Measurements from ENCODE around the gene AFF3. TPM values are rescaled to one million over a fixed set of nuclear protein-coding genes. Genes with fewer than 3 reads are reported as not detected.

The AFF3 gene
- total RNA-seq, 4 donors from 2014 or later, result 9.0 to 20.2 (median 14.5) TPM

DNA sequence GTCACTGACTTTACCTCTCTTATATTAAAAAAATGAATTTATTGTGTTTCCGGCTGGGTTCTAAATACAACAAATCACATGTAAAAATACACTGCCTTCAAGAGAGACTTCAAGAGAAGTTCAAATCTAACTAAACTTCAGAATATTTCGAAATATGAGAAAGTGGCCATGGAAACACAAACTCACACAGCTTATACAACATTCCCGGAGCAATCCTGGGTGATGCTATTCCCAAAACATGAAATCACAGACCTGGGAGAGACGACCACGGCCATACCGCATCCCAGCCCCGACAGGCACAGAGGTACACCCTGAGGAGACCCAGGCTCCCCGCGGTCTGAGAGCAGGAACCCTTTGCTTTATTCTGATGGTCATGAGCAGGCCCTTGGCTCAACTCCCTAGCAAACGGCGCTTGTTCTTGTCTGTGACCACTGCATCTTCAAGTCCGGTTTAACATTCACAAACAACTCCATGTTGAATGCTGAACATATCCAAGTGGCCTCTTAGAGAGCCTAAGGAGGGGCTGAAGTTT, 467.2 kb downstream of the AFF3 start:
- Histone ChIP-seq H3K9me3 (no peaks in the 10 kb centered on the region), H3K36me3 (no peaks in the 10 kb centered on the region), H3K27me3 (no peaks in the 10 kb centered on the region), H3K4me3 (no peak overlapping the region), H3K27ac (no peak overlapping the region), H3K4me1 (no peaks in the 10 kb centered on the region)
- in situ Hi-C loops (cut with MboI; ENCODE audit: low pct_ligation_motif_present in 1 of 4, low pct_unique_long_range_greater_than_20kb in 1 of 4, low sequenced_read_pairs in 3 of 4), result no loop called here
- DNase-seq, result no peak
- 84 to 85% methylated on average over 4 to 12 of the region's 12 CpGs for WGBS, 2 donors (ENCODE audit: low coverage in 1 of 2)
- TF ChIP-seq CTCF (IDR thresholded peaks at IDR 0.05) (no peak), POLR2A (IDR thresholded peaks at IDR 0.05) (no peak), POLR2AphosphoS5 (IDR thresholded peaks at IDR 0.05) (no peak)
- intact Hi-C loops (cut with DNase I; ENCODE audit: low total_unique reads), result no loop called here

DNA sequence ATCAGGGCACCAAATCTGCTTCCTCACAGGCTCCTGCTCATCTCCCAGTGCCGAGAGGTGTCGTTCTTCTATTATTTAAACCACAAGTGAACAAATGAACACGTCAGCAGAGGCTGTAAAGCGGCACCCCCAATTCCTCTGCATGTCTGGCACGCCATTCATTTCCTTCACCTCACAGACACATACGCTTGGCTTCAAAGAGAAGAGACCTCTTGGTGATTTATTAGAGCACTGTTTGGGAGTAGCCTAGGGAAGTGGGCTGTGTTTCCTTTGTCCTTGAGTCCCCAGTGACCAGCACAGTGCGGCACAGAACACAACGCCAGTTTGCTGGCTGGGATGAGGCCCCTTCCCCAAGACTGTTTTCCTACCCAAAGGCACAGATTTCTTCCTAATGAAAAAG, 468.3 kb downstream of the AFF3 start:
- Histone ChIP-seq H3K27ac (no peak overlapping the region), H3K9me3 (no peaks in the 10 kb centered on the region), H3K27me3 (no peaks in the 10 kb centered on the region), H3K4me1 (no peaks in the 10 kb centered on the region), H3K36me3 (no peaks in the 10 kb centered on the region), H3K4me3 (no peak overlapping the region)
- intact Hi-C loops (cut with DNase I; ENCODE audit: low total_unique reads) (no loop called here), in situ Hi-C loops (cut with MboI; ENCODE audit: low pct_ligation_motif_present in 1 of 4, low pct_unique_long_range_greater_than_20kb in 1 of 4, low sequenced_read_pairs in 3 of 4) (no loop called here)
- 92% methylated on average over 6 to 8 of the region's 8 CpGs for WGBS, 2 donors (ENCODE audit: low coverage in 1 of 2)
- no peak for TF ChIP-seq EP300 (IDR thresholded peaks at IDR 0.05; ENCODE audit: low read depth)
- TF ChIP-seq POLR2AphosphoS5 (IDR thresholded peaks at IDR 0.05), result no peak
- DNase-seq, result no peak

- H3K4me3 ChIP-seq, result no peak overlapping the region
- WGBS, 2 donors (ENCODE audit: low coverage in 1 of 2), result 44 to 56% methylated on average over 6 to 8 of the region's 8 CpGs
- H3K27me3 ChIP-seq, result no peaks in the 10 kb centered on the region
- TF ChIP-seq POLR2A (IDR thresholded peaks at IDR 0.05) (no peak), CTCF (IDR thresholded peaks at IDR 0.05) (no peak), POLR2AphosphoS5 (IDR thresholded peaks at IDR 0.05) (no peak), EP300 (IDR thresholded peaks at IDR 0.05; ENCODE audit: low read depth) (no peak)
- no peaks in the 10 kb centered on the region for H3K9me3 ChIP-seq
- in situ Hi-C loops (cut with MboI; ENCODE audit: low pct_ligation_motif_present in 1 of 4, low pct_unique_long_range_greater_than_20kb in 1 of 4, low sequenced_read_pairs in 3 of 4), result no loop called here
- H3K27ac ChIP-seq, result no peak overlapping the region
- no peak for DNase-seq
- no peaks in the 10 kb centered on the region for H3K36me3 ChIP-seq
- intact Hi-C loops (cut with DNase I; ENCODE audit: low total_unique reads), result no loop called here
- no peaks in the 10 kb centered on the region for H3K4me1 ChIP-seq
Measured at GRCh38 chr2:99672766-99673350, 469.5 kb downstream of the AFF3 start.

- no peak for DNase-seq
- no peak overlapping the region for H3K4me3 ChIP-seq
- H3K27me3 ChIP-seq, result no peaks in the 10 kb centered on the region
- H3K27ac ChIP-seq, result no peak overlapping the region
- intact Hi-C loops (cut with DNase I; ENCODE audit: low total_unique reads) (no loop called here), in situ Hi-C loops (cut with MboI; ENCODE audit: low pct_ligation_motif_present in 1 of 4, low pct_unique_long_range_greater_than_20kb in 1 of 4, low sequenced_read_pairs in 3 of 4) (no loop called here)
- no peaks in the 10 kb centered on the region for H3K4me1 ChIP-seq
- TF ChIP-seq POLR2AphosphoS5 (IDR thresholded peaks at IDR 0.05), result no peak
- TF ChIP-seq POLR2A (IDR thresholded peaks at IDR 0.05), result no peak
- TF ChIP-seq EP300 (IDR thresholded peaks at IDR 0.05; ENCODE audit: low read depth), result no peak
- no peak for TF ChIP-seq CTCF (IDR thresholded peaks at IDR 0.05)
- no peaks in the 10 kb centered on the region for H3K9me3 ChIP-seq
- H3K36me3 ChIP-seq, result no peaks in the 10 kb centered on the region
- 58 to 61% methylated on average over 4 of the region's 4 CpGs for WGBS, 2 donors (ENCODE audit: low coverage in 1 of 2)
Measured at GRCh38 chr2:99670768-99671734, 471.3 kb downstream of the AFF3 start.
